ENCODE data around the gene GALNT9. TPM values are rescaled to one million over a fixed set of nuclear protein-coding genes. Genes with fewer than 3 reads are reported as not detected.
"Not testable (repeated sequence)": the region's sequence is repeated elsewhere in the genome, so short reads cannot be mapped to it uniquely, and the experiment has no call there.

Gene GALNT9
- total RNA-seq, 6 experiments from 2014 or later = not detected

- Histone ChIP-seq H3K27me3 (no peaks in the 10 kb centered on the region), H3K36me3 (no peaks in the 10 kb centered on the region), H3K4me1 (no peaks in the 10 kb centered on the region), H3K9me3 (no peaks in the 10 kb centered on the region), H3K4me3 (no peak overlapping the region), H3K27ac (no peak overlapping the region)
- 62% methylated on average over 7 of the region's 20 CpGs for WGBS (ENCODE audit: insufficient coverage, low coverage, low lambda C conversion rate, missing lambda C conversion rate)
- TF ChIP-seq POLR2A (IDR thresholded peaks at IDR 0.05) (no peak), CTCF (IDR thresholded peaks at IDR 0.05) (no peak)
- intact Hi-C loops (cut with DNase I) = no loop called here
- ATAC-seq = no peak
- DNase-seq = no peak
These were observed 73.7 kb downstream of the GALNT9 start for GRCh38 chr12:132255642-132256041.

GRCh38 chr12:132253698-132254480 is 75.5 kb downstream of the GALNT9 start:
- no peak for TF ChIP-seq POLR2A (IDR thresholded peaks at IDR 0.05)
- TF ChIP-seq CTCF (IDR thresholded peaks at IDR 0.05) = no peak
- Histone ChIP-seq H3K27ac (no peak overlapping the region), H3K4me1 (no peaks in the 10 kb centered on the region), H3K4me3 (no peak overlapping the region), H3K9me3 (no peaks in the 10 kb centered on the region), H3K27me3 (no peaks in the 10 kb centered on the region), H3K36me3 (no peaks in the 10 kb centered on the region)
- DNase-seq = no peak
- no peak for ATAC-seq
- 61% methylated on average over 17 of the region's 18 CpGs for WGBS (ENCODE audit: insufficient coverage, low coverage, low lambda C conversion rate, missing lambda C conversion rate)
- intact Hi-C loops (cut with DNase I) = no loop called here

GRCh38 chr12:132252981-132253380 is 76.4 kb downstream of the GALNT9 start:
- H3K27me3 ChIP-seq; ATAC-seq; H3K4me1 ChIP-seq; DNase-seq; H3K27ac ChIP-seq; H3K4me3 ChIP-seq; H3K36me3 ChIP-seq; intact Hi-C loops (cut with DNase I); H3K9me3 ChIP-seq: not testable (repeated sequence)
- WGBS (ENCODE audit: insufficient coverage, low coverage, low lambda C conversion rate, missing lambda C conversion rate) = 56% methylated on average over 3 of the region's 5 CpGs

GRCh38 chr12:132251741-132252490 is 77.5 kb downstream of the GALNT9 start:
- intact Hi-C loops (cut with DNase I) = no loop called here
- Histone ChIP-seq H3K9me3 (no peaks in the 10 kb centered on the region), H3K36me3 (no peaks in the 10 kb centered on the region), H3K4me1 (no peaks in the 10 kb centered on the region), H3K27me3 (no peaks in the 10 kb centered on the region), H3K27ac (no peak overlapping the region), H3K4me3 (no peak overlapping the region)
- ATAC-seq = peak in 1 of 4 donors; percentile 17
- DNase-seq = no peak
- TF ChIP-seq POLR2A (IDR thresholded peaks at IDR 0.05) = no peak
- 80% methylated on average over 9 of the region's 21 CpGs for WGBS (ENCODE audit: insufficient coverage, low coverage, low lambda C conversion rate, missing lambda C conversion rate)

- ATAC-seq (peak in 1 of 4 donors; percentile 12), DNase-seq (no peak)
These were observed 78.1 kb downstream of the GALNT9 start for GRCh38 chr12:132251310-132251709.

More at GRCh38 chr12:132251310-132251709, 78.1 kb downstream of the GALNT9 start:
- Histone ChIP-seq H3K27ac (no peak overlapping the region), H3K4me1 (no peaks in the 10 kb centered on the region), H3K27me3 (no peaks in the 10 kb centered on the region), H3K4me3 (no peak overlapping the region), H3K36me3 (no peaks in the 10 kb centered on the region), H3K9me3 (no peaks in the 10 kb centered on the region)
- TF ChIP-seq CTCF (IDR thresholded peaks at IDR 0.05) (no peak), POLR2A (IDR thresholded peaks at IDR 0.05) (no peak)
- 51% methylated on average over 6 of the region's 18 CpGs for WGBS (ENCODE audit: insufficient coverage, low coverage, low lambda C conversion rate, missing lambda C conversion rate)
- intact Hi-C loops (cut with DNase I) = no loop called here

All from right lobe of liver (tissue), 6 donors.